OCI-LY7 (cell line): ENCODE measurements around the gene PTPRT. TPM values are rescaled to one million over a fixed set of nuclear protein-coding genes. Genes with fewer than 3 reads are reported as not detected.

Experiments
- BruUV-seq: library from RNA; stranded (reverse); fragments of 400-500 nt; replicated peaks from 2 replicates; lab custom pipeline; 2021; lab: Mats Ljungman, UMichigan
- CTCF ChIA-PET: fragments of 300-600 bp; sonication (Branson Sonifier 250); formaldehyde crosslinking; loops from one replicate; lab custom pipeline; 2022; ENCODE audit warnings: antibody characterized with exemption; ENCODE audit not compliant: unreplicated experiment; lab: Charles Lee
- POLR2A ChIA-PET: fragments of 300-600 bp; sonication (Branson Sonifier 250); formaldehyde crosslinking; loops from one replicate; lab custom pipeline; 2022; ENCODE audit warnings: antibody characterized with exemption; lab: Charles Lee
- DNase-seq: peaks from one replicate; pipeline ENCODE4 v3.0.0-alpha.2; 2015; ENCODE audit warnings: low spot score
- H2AFZ ChIP-seq: fragments of 200-600 bp; sonication (generic), shearing (Covaris generic); 2 replicates; pipeline ENCODE4 v1.6.1; 2014; ENCODE audit warnings: mild to moderate bottlenecking, antibody characterized with exemption, low read length, moderate library complexity
- H3K27ac ChIP-seq: fragments of 200-600 bp; sonication (generic); 2 replicates; pipeline ENCODE4 v1.5.1; 2014; ENCODE audit warnings: mixed run types, low read depth, mild to moderate bottlenecking, moderate library complexity, low read length, inconsistent platforms; ENCODE audit not compliant: poor library complexity, severe bottlenecking
- H3K36me3 ChIP-seq: fragments of 200-600 bp; sonication (generic); 2 replicates; pipeline ENCODE4 v1.6.1; 2014; ENCODE audit warnings: mild to moderate bottlenecking, antibody characterized with exemption, low read length, moderate library complexity, mixed read lengths; ENCODE audit not compliant: insufficient read depth
- H3K4me1 ChIP-seq: fragments of 200-600 bp; sonication (generic); 2 replicates; pipeline ENCODE4 v1.5.1; 2014; ENCODE audit warnings: mild to moderate bottlenecking, low read length; ENCODE audit not compliant: insufficient read depth, poor library complexity, severe bottlenecking
- H3K4me2 ChIP-seq: fragments of 200-600 bp; sonication (generic); 2 replicates; pipeline ENCODE4 v1.6.1; 2014; ENCODE audit warnings: mild to moderate bottlenecking, low read length
- H3K4me3 ChIP-seq: fragments of 200-600 bp; sonication (generic); 2 replicates; pipeline ENCODE4 v1.5.1; 2014; ENCODE audit warnings: mild to moderate bottlenecking, low read depth, low read length; ENCODE audit not compliant: poor library complexity, severe bottlenecking
- H3K79me2 ChIP-seq: fragments of 200-600 bp; sonication (generic); 2 replicates; pipeline ENCODE4 v1.6.1; 2016; ENCODE audit warnings: low read depth, mild to moderate bottlenecking, low read length, moderate library complexity, mixed read lengths; ENCODE audit not compliant: insufficient read depth
- H3K9me2 ChIP-seq: fragments of 200-600 bp; sonication (generic); 2 replicates; pipeline ENCODE4 v1.6.1; 2016; ENCODE audit warnings: mild to moderate bottlenecking, low read length, mixed read lengths; ENCODE audit not compliant: insufficient read depth
- H3K9me3 ChIP-seq: fragments of 200-600 bp; sonication (generic); 2 replicates; pipeline ENCODE4 v1.6.1; 2014; ENCODE audit warnings: mild to moderate bottlenecking, mixed run types, low read length, mixed read lengths
- H4K20me1 ChIP-seq: fragments of 200-600 bp; sonication (generic); 2 replicates; pipeline ENCODE4 v1.6.1; 2014; ENCODE audit warnings: mild to moderate bottlenecking, antibody characterized with exemption, low read length, moderate library complexity, mixed read lengths; ENCODE audit not compliant: insufficient read depth
- EZH2phosphoT487 ChIP-seq: fragments of 200-600 bp; sonication (generic); IDR thresholded peaks from 2 replicates; pipeline ENCODE4 v1.6.1; 2018; ENCODE audit warnings: low read depth, borderline replicate concordance, mild to moderate bottlenecking, mixed run types, antibody characterized with exemption, low read length, moderate library complexity, mixed read lengths
- intact Hi-C: fragments of 100-400 bp; cut with micrococcal nuclease; formaldehyde crosslinking; loops from one replicate; pipeline ENCODE4 v1.10.0; 2022; ENCODE audit not compliant: unreplicated experiment
- total RNA-seq, 2 experiments: library from RNA; depleted of rRNA in 1 of 2; stranded (reverse); fragments of >200 nt in 1 of 2; shearing (Covaris generic) in 1 of 2; gene quantifications; 2 replicates each; pipeline ENCODE4 v1.2.3, GENCODE V29; 2014 to 2022
- TF ChIP-seq, protein P1 (sequence below): fragments of 200-600 bp; sonication (generic); conservative IDR thresholded peaks from 2 replicates; pipeline ENCODE4 v1.5.1; 2014; ENCODE audit warnings: mild to moderate bottlenecking, antibody characterized with exemption, low read length, moderate library complexity, mixed read lengths

The PTPRT gene
- total RNA-seq, 2 experiments from 2014 or later: not detected

DNA sequence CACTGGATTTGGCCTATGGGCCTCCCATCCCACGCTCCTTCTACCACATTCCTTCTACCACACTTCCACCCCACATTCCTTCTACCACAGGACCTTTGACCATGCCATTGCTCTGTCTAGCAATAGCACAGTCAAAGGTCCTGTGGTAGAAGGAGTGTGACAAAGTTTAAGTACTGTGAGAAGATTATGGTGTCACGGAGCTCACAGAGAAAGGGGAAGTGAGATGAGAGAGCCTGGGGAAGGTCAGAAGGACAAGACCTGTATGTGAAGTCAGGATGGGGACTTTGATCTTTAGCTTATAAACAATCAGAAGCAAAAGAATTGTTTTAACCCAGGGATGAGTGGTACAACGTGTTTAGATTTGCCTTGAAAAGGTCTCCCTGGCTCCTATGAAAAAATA, 1003.4 kb downstream of the PTPRT start:
- Histone ChIP-seq H3K4me1 (no peaks in the 10 kb centered on the region), H2AFZ (no peak overlapping the region), H3K9me2 (no peaks in the 10 kb centered on the region), H3K79me2 (no peaks in the 10 kb centered on the region), H3K4me3 (no peak overlapping the region), H3K4me2 (no peak overlapping the region), H3K9me3 (no peaks in the 10 kb centered on the region), H3K27ac (no peak overlapping the region), H4K20me1 (no peaks in the 10 kb centered on the region), H3K36me3 (no peaks in the 10 kb centered on the region)
- no peak for DNase-seq
- ChIA-PET CTCF (no interaction called here), POLR2A (no interaction called here)
- intact Hi-C loops: no loop called here
- no TSS peak for BruUV-seq
- TF ChIP-seq EZH2phosphoT487: no peak
- TF ChIP-seq, protein P1, sequence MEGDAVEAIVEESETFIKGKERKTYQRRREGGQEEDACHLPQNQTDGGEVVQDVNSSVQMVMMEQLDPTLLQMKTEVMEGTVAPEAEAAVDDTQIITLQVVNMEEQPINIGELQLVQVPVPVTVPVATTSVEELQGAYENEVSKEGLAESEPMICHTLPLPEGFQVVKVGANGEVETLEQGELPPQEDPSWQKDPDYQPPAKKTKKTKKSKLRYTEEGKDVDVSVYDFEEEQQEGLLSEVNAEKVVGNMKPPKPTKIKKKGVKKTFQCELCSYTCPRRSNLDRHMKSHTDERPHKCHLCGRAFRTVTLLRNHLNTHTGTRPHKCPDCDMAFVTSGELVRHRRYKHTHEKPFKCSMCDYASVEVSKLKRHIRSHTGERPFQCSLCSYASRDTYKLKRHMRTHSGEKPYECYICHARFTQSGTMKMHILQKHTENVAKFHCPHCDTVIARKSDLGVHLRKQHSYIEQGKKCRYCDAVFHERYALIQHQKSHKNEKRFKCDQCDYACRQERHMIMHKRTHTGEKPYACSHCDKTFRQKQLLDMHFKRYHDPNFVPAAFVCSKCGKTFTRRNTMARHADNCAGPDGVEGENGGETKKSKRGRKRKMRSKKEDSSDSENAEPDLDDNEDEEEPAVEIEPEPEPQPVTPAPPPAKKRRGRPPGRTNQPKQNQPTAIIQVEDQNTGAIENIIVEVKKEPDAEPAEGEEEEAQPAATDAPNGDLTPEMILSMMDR: no peak

DNA sequence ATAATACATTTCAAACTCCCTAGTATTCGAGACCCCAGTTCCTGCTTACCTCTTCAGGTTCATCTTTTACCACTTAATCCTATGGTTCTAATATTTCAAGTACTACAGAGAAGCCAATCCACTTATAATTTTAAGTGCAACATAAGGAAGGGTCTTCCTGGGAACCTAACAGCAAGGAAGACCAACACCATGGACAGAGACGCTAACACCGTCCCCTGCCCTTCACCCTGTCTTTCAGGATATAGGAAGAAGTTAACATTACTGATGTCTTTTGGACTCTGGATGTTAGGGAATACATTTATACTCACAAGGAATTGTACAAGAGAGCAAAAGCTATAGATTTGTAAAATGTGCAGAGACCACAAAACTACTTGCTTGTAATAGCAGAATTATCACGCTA, 1006.6 kb downstream of the PTPRT start:
- no peak for DNase-seq
- Histone ChIP-seq H3K4me3 (no peak overlapping the region), H3K4me1 (no peaks in the 10 kb centered on the region), H4K20me1 (no peaks in the 10 kb centered on the region), H3K4me2 (no peak overlapping the region), H3K36me3 (no peaks in the 10 kb centered on the region), H3K9me3 (no peaks in the 10 kb centered on the region), H2AFZ (no peak overlapping the region), H3K79me2 (no peaks in the 10 kb centered on the region), H3K27ac (no peak overlapping the region), H3K9me2 (no peaks in the 10 kb centered on the region)
- BruUV-seq: no TSS peak
- intact Hi-C loops: no loop called here
- POLR2A ChIA-PET: no interaction called here
- CTCF ChIA-PET: no interaction called here
- TF ChIP-seq EZH2phosphoT487: no peak

DNA sequence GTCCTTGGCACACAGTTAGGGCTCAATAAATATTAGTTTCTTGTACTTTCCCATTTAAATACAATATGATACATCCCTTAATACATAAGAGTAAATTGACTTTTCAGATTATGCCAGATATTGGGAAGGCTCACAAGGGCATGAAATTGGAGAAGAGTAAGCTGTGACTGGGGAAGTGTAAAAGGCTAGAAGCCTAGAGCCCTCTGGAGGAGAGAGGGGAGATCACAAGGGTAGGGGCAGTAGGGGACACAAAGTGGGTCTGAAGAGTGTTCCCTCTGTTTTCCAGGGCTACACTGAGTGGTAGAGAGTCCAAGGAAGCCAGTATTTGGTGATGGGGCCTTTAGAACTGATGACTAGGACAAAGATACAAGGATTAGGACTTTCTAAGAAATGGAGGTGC, 1008.6 kb downstream of the PTPRT start:
- no peak overlapping the region for H2AFZ ChIP-seq
- DNase-seq: no peak
- H4K20me1 ChIP-seq: no peaks in the 10 kb centered on the region
- H3K79me2 ChIP-seq: no peaks in the 10 kb centered on the region
- POLR2A ChIA-PET: no interaction called here
- no peaks in the 10 kb centered on the region for H3K36me3 ChIP-seq
- no peaks in the 10 kb centered on the region for H3K9me2 ChIP-seq
- TF ChIP-seq, protein P1: no peak
- TF ChIP-seq EZH2phosphoT487: no peak
- intact Hi-C loops: no loop called here
- no peak overlapping the region for H3K27ac ChIP-seq
- H3K4me3 ChIP-seq: no peak overlapping the region
- H3K4me2 ChIP-seq: no peak overlapping the region
- no peaks in the 10 kb centered on the region for H3K9me3 ChIP-seq
- BruUV-seq: no TSS peak
- H3K4me1 ChIP-seq: no peaks in the 10 kb centered on the region
- CTCF ChIA-PET: no interaction called here
